Activated naive CD4-positive, alpha-beta T cell treated with anti-CD3 and anti-CD28 coated beads for 36 hours (primary cell): ENCODE results near the gene TIMM22. TPM values are rescaled to one million over a fixed set of nuclear protein-coding genes. Genes with fewer than 3 reads are reported as not detected.
"Not testable (repeated sequence)": the region's sequence is repeated elsewhere in the genome, so short reads cannot be mapped to it uniquely, and the experiment has no call there.

ENCODE experiments used
- CTCF ChIA-PET: fragments of 350-600 bp; sonication (Branson Sonifier 250); formaldehyde crosslinking; loops from one replicate; lab custom pipeline; 2021; ENCODE audit warnings: antibody characterized with exemption; lab: Charles Lee
- DNase-seq: peaks from one replicate; pipeline ENCODE4 v3.0.0-alpha.2; 2020
- H3K27ac Mint-ChIP-seq: one replicate; pipeline ENCODE4 v1.8.0; 2021; ENCODE audit warnings: mild to moderate bottlenecking, mixed read lengths
- H3K27me3 Mint-ChIP-seq: one replicate; pipeline ENCODE4 v1.8.0; 2021; ENCODE audit warnings: low read depth, mixed read lengths
- H3K36me3 Mint-ChIP-seq: one replicate; pipeline ENCODE4 v1.8.0; 2021; ENCODE audit warnings: low read depth, mixed read lengths
- H3K4me1 Mint-ChIP-seq: one replicate; pipeline ENCODE4 v1.8.0; 2021; ENCODE audit warnings: low read depth, mixed read lengths
- H3K4me3 Mint-ChIP-seq: one replicate; pipeline ENCODE4 v1.8.0; 2021; ENCODE audit warnings: mild to moderate bottlenecking, moderate library complexity, mixed read lengths
- H3K9me3 Mint-ChIP-seq: one replicate; pipeline ENCODE4 v1.8.0; 2021; ENCODE audit warnings: mixed read lengths
- intact Hi-C: fragments of 100-400 bp; cut with micrococcal nuclease; formaldehyde crosslinking; loops from one replicate; pipeline ENCODE4 v1.15.1; 2023
- total RNA-seq, 2 experiments: library from RNA; stranded (reverse); gene quantifications; one replicate each; pipeline ENCODE4 v1.2.3, GENCODE V29; 2021

Gene TIMM22
- total RNA-seq, 2 experiments from 2014 or later: 7.3 to 7.4 TPM

GRCh38 chr17:962670-963069, 34.3 kb upstream of the TIMM22 start:
- CTCF ChIA-PET: interaction anchor here (0.6 kb wide), 2 partner anchors 76 to 550 kb away, joined by 3 to 4 read pairs; no protein-coding TSS in a partner anchor
- H3K4me1 Mint-ChIP-seq: no peaks in the 10 kb centered on the region
- no peaks in the 10 kb centered on the region for H3K36me3 Mint-ChIP-seq
- no peaks in the 10 kb centered on the region for H3K9me3 Mint-ChIP-seq
- H3K27ac Mint-ChIP-seq: no peak overlapping the region
- no peak for DNase-seq
- H3K4me3 Mint-ChIP-seq: no peak overlapping the region
- H3K27me3 Mint-ChIP-seq: peaks cover 15% of the 10 kb centered on the region
- intact Hi-C loops: no loop called here

- intact Hi-C loops: no loop called here
- Mint-ChIP-seq H3K36me3 (no peaks in the 10 kb centered on the region), H3K27ac (no peak overlapping the region), H3K4me3 (no peak overlapping the region), H3K27me3 (peaks cover 24% of the 10 kb centered on the region), H3K9me3 (no peaks in the 10 kb centered on the region), H3K4me1 (no peaks in the 10 kb centered on the region)
- no peak for DNase-seq
- CTCF ChIA-PET: interaction anchor here (0.6 to 1.2 kb wide), 3 partner anchors 16 to 192 kb away, joined by 3 read pairs; no protein-coding TSS in a partner anchor
Observed at GRCh38 chr17:964876-965275, 32.1 kb upstream of the TIMM22 start.

- Mint-ChIP-seq H3K27ac (no peak overlapping the region), H3K27me3 (peaks cover 27% of the 10 kb centered on the region), H3K36me3 (no peaks in the 10 kb centered on the region), H3K4me3 (no peak overlapping the region), H3K4me1 (no peaks in the 10 kb centered on the region), H3K9me3 (no peaks in the 10 kb centered on the region)
- intact Hi-C loops: no loop called here
- DNase-seq: no peak
- CTCF ChIA-PET: interaction anchor here (0.6 to 1.2 kb wide), 6 partner anchors 15 to 682 kb away, joined by 3 to 4 read pairs (median 3); no protein-coding TSS in a partner anchor
Observed at GRCh38 chr17:965311-965989, 31.5 kb upstream of the TIMM22 start.

- no peaks in the 10 kb centered on the region for H3K9me3 Mint-ChIP-seq
- peaks cover 24% of the 10 kb centered on the region for H3K27me3 Mint-ChIP-seq
- CTCF ChIA-PET: no interaction called here
- H3K36me3 Mint-ChIP-seq: no peaks in the 10 kb centered on the region
- no peak for DNase-seq
- no peak overlapping the region for H3K27ac Mint-ChIP-seq
- H3K4me1 Mint-ChIP-seq: no peaks in the 10 kb centered on the region
- H3K4me3 Mint-ChIP-seq: no peak overlapping the region
- intact Hi-C loops: no loop called here
Observed at GRCh38 chr17:967122-967521, 29.8 kb upstream of the TIMM22 start.

GRCh38 chr17:968812-969730, 27.9 kb upstream of the TIMM22 start:
- intact Hi-C loops: no loop called here
- H3K36me3 Mint-ChIP-seq: no peaks in the 10 kb centered on the region
- no peak for DNase-seq
- H3K27me3 Mint-ChIP-seq: peaks cover 23% of the 10 kb centered on the region
- CTCF ChIA-PET: no interaction called here
- H3K27ac Mint-ChIP-seq: no peak overlapping the region
- no peaks in the 10 kb centered on the region for H3K4me1 Mint-ChIP-seq
- H3K4me3 Mint-ChIP-seq: no peak overlapping the region
- H3K9me3 Mint-ChIP-seq: no peaks in the 10 kb centered on the region

- no peaks in the 10 kb centered on the region for H3K9me3 Mint-ChIP-seq
- DNase-seq: no peak
- no peak overlapping the region for H3K4me3 Mint-ChIP-seq
- CTCF ChIA-PET: no interaction called here
- intact Hi-C loops: no loop called here
- peaks cover 21% of the 10 kb centered on the region for H3K27me3 Mint-ChIP-seq
- no peaks in the 10 kb centered on the region for H3K36me3 Mint-ChIP-seq
- no peaks in the 10 kb centered on the region for H3K4me1 Mint-ChIP-seq
- no peak overlapping the region for H3K27ac Mint-ChIP-seq
Observed at GRCh38 chr17:969811-970355, 27.0 kb upstream of the TIMM22 start.

- H3K27me3 Mint-ChIP-seq: peaks cover 25% of the 10 kb centered on the region
- no peak for DNase-seq
- H3K4me1 Mint-ChIP-seq: no peaks in the 10 kb centered on the region
- no peaks in the 10 kb centered on the region for H3K9me3 Mint-ChIP-seq
- H3K4me3 Mint-ChIP-seq: no peak overlapping the region
- no peaks in the 10 kb centered on the region for H3K36me3 Mint-ChIP-seq
- intact Hi-C loops: no loop called here
- no peak overlapping the region for H3K27ac Mint-ChIP-seq
- CTCF ChIA-PET: interaction anchor here (0.6 kb wide), 1 partner anchor 590 kb away, joined by 6 read pairs; no protein-coding TSS in a partner anchor
Observed at GRCh38 chr17:970364-970763, 26.6 kb upstream of the TIMM22 start.

GRCh38 chr17:971861-972260, 25.1 kb upstream of the TIMM22 start:
- DNase-seq, H3K9me3 Mint-ChIP-seq, H3K27ac Mint-ChIP-seq, H3K4me3 Mint-ChIP-seq, H3K36me3 Mint-ChIP-seq, intact Hi-C loops, H3K4me1 Mint-ChIP-seq, CTCF ChIA-PET: not testable (repeated sequence)
- peaks cover 35% of the 10 kb centered on the region for H3K27me3 Mint-ChIP-seq

GRCh38 chr17:973053-973452, 23.9 kb upstream of the TIMM22 start:
- Mint-ChIP-seq H3K4me3 (no peak overlapping the region), H3K9me3 (no peaks in the 10 kb centered on the region), H3K27ac (no peak overlapping the region), H3K27me3 (peaks cover 47% of the 10 kb centered on the region), H3K36me3 (no peaks in the 10 kb centered on the region), H3K4me1 (peaks cover 3% of the 10 kb centered on the region)
- intact Hi-C loops: no loop called here
- DNase-seq: no peak
- CTCF ChIA-PET: interaction anchor here (0.5 kb wide), 1 partner anchor 246 kb away, joined by 3 read pairs; no protein-coding TSS in a partner anchor

GRCh38 chr17:974778-975177, 22.2 kb upstream of the TIMM22 start:
- CTCF ChIA-PET: interaction anchor here (1.0 to 1.6 kb wide), 2 partner anchors 22 to 180 kb away, joined by 3 to 10 read pairs; partner anchors contain the start of gene TIMM22
- H3K36me3 Mint-ChIP-seq, intact Hi-C loops, DNase-seq, H3K9me3 Mint-ChIP-seq, H3K4me1 Mint-ChIP-seq, H3K27ac Mint-ChIP-seq, H3K4me3 Mint-ChIP-seq: not testable (repeated sequence)
- peaks cover 42% of the 10 kb centered on the region for H3K27me3 Mint-ChIP-seq

GRCh38 chr17:975371-975915, 21.5 kb upstream of the TIMM22 start:
- Mint-ChIP-seq H3K27me3 (peaks cover 38% of the 10 kb centered on the region), H3K4me1 (peaks cover 11% of the 10 kb centered on the region), H3K36me3 (no peaks in the 10 kb centered on the region), H3K4me3 (no peak overlapping the region), H3K27ac (no peak overlapping the region), H3K9me3 (no peaks in the 10 kb centered on the region)
- CTCF ChIA-PET: interaction anchor here (0.7 to 1.6 kb wide), 3 partner anchors 21 to 211 kb away, joined by 3 to 10 read pairs (median 3); partner anchors contain the start of gene TIMM22
- DNase-seq: no peak
- intact Hi-C loops: no loop called here

GRCh38 chr17:976312-976711, 20.6 kb upstream of the TIMM22 start:
- peaks cover 38% of the 10 kb centered on the region for H3K27me3 Mint-ChIP-seq
- DNase-seq: no peak
- CTCF ChIA-PET: interaction anchor here (0.7 to 1.6 kb wide), 3 partner anchors 20 to 212 kb away, joined by 3 to 10 read pairs (median 5); partner anchors contain the start of gene TIMM22
- intact Hi-C loops: no loop called here
- no peak overlapping the region for H3K27ac Mint-ChIP-seq
- H3K36me3 Mint-ChIP-seq: no peaks in the 10 kb centered on the region
- peaks cover 19% of the 10 kb centered on the region for H3K4me1 Mint-ChIP-seq
- H3K4me3 Mint-ChIP-seq: no peak overlapping the region
- H3K9me3 Mint-ChIP-seq: no peaks in the 10 kb centered on the region
